H1 (cell line): ENCODE results near the gene CCDC200. TPM values are rescaled to one million over a fixed set of nuclear protein-coding genes. Genes with fewer than 3 reads are reported as not detected.
"Not testable (repeated sequence)": the region's sequence is repeated elsewhere in the genome, so short reads cannot be mapped to it uniquely, and the experiment has no call there.

Experiments
- CTCF ChIA-PET: fragments of 300-600 bp; sonication (Branson Sonifier 250); formaldehyde crosslinking; loops from one replicate; lab custom pipeline; 2021; ENCODE audit not compliant: partially characterized antibody; lab: Charles Lee
- POLR2A ChIA-PET: fragments of 300-600 bp; sonication (Branson Sonifier 250); formaldehyde crosslinking; loops from one replicate; lab custom pipeline; 2021; ENCODE audit warnings: inconsistent platforms; ENCODE audit not compliant: partially characterized antibody; lab: Charles Lee
- DNase-seq, 2 experiments: peaks; one replicate each; pipeline versions ENCODE4 v3.0.0 to v3.0.0-alpha.2; 2010 to 2022; ENCODE audit warnings: low spot score in 2 of 2, low read depth in 1 of 2, mixed read lengths in 1 of 2
- FAIRE-seq: peaks from 2 replicates; lab custom pipeline; 2011; peaks lifted over from hg19 to GRCh38; lab: Jason Lieb, UNC
- H2AFZ ChIP-seq: 2 replicates; pipeline ENCODE4 v1.8.1; 2012; ENCODE audit warnings: low read length, inconsistent platforms
- H2AK5ac ChIP-seq: 2 replicates; pipeline ENCODE4 v1.6.1; 2013; ENCODE audit warnings: low read depth, low read length
- H2BK120ac ChIP-seq: replicated peaks from 2 replicates; pipeline ENCODE3; 2013; ENCODE audit warnings: low read depth, low read length, inconsistent platforms
- H2BK12ac ChIP-seq: 2 replicates; pipeline ENCODE4 v1.6.1; 2013; ENCODE audit warnings: low read depth, low read length
- H2BK15ac ChIP-seq: 2 replicates; pipeline ENCODE4 v1.6.1; 2013; ENCODE audit warnings: low read length
- H2BK20ac ChIP-seq: 2 replicates; pipeline ENCODE4 v1.6.1; 2013; ENCODE audit warnings: low read length
- H2BK5ac ChIP-seq: 2 replicates; pipeline ENCODE4 v1.6.1; 2013; ENCODE audit warnings: low read depth, low read length
- H3K14ac ChIP-seq: 2 replicates; pipeline ENCODE4 v1.6.1; 2013; ENCODE audit warnings: inconsistent platforms; ENCODE audit not compliant: insufficient read length
- H3K18ac ChIP-seq: 2 replicates; pipeline ENCODE4 v1.6.1; 2013; ENCODE audit warnings: low read length; ENCODE audit errors: extremely low read depth
- H3K23ac ChIP-seq: 2 replicates; pipeline ENCODE4 v1.6.1; 2013; ENCODE audit warnings: inconsistent platforms; ENCODE audit not compliant: insufficient read length
- H3K23me2 ChIP-seq: 2 replicates; pipeline ENCODE4 v1.6.1; 2013; ENCODE audit warnings: low read depth, low read length
- H3K27ac ChIP-seq: 2 replicates; pipeline ENCODE4 v1.6.1; 2011; ENCODE audit warnings: low read depth, low read length, inconsistent platforms
- H3K27me3 ChIP-seq, 4 experiments: replicated peaks in 1 of 4; 1 replicate in 1 of 4; 2 replicates in 3 of 4; pipeline versions ENCODE4 v1.6.1 to v1.8.1; 2011 to 2013; ENCODE audit warnings: low read length in 3 of 4, mild to moderate bottlenecking in 3 of 4, inconsistent platforms in 2 of 4, mixed read lengths in 2 of 4, moderate library complexity in 1 of 4; ENCODE audit not compliant: control insufficient read depth in 3 of 4, insufficient read depth in 3 of 4; ENCODE audit errors: extremely low read depth in 1 of 4
- H3K36me3 ChIP-seq, 4 experiments: 2 replicates each; pipeline versions ENCODE4 v1.6.1 to v1.8.1; 2011 to 2013; ENCODE audit warnings: mild to moderate bottlenecking in 4 of 4, low read length in 3 of 4, moderate library complexity in 2 of 4, control low read depth in 1 of 4, inconsistent platforms in 1 of 4; ENCODE audit not compliant: insufficient read depth in 4 of 4, control insufficient read depth in 2 of 4
- H3K4ac ChIP-seq: replicated peaks from 2 replicates; pipeline ENCODE3; 2013; ENCODE audit warnings: low read length, low read depth, mixed read lengths, inconsistent platforms; ENCODE audit not compliant: insufficient read length
- H3K4me1 ChIP-seq, 4 experiments: replicated peaks in 1 of 4; 1 replicate in 1 of 4; 2 replicates in 3 of 4; pipeline versions ENCODE4 v1.6.1 to v1.8.1; 2011 to 2013; ENCODE audit warnings: low read length in 3 of 4, inconsistent platforms in 2 of 4, mixed read lengths in 1 of 4; ENCODE audit not compliant: insufficient read depth in 4 of 4, control insufficient read depth in 3 of 4
- H3K4me2 ChIP-seq, 2 experiments: 2 replicates each; pipeline versions ENCODE4 v1.6.1 to v1.8.1; 2011 to 2013; ENCODE audit warnings: low read depth in 2 of 2, low read length in 2 of 2, control low read depth in 1 of 2, inconsistent platforms in 1 of 2, mild to moderate bottlenecking in 1 of 2; ENCODE audit not compliant: insufficient read depth in 1 of 2
- H3K4me3 ChIP-seq, 4 experiments: fragments of 200-600, 300-600 bp in 1 of 4; sonication (generic), shearing (Covaris generic), sonication (Bioruptor Twin) in 1 of 4; 2 replicates each; pipeline versions ENCODE4 v1.5.1 to v1.8.1; 2011 to 2016; ENCODE audit warnings: low read length in 4 of 4, low read depth in 3 of 4, control low read depth in 2 of 4, inconsistent platforms in 2 of 4, mild to moderate bottlenecking in 2 of 4, mixed read lengths in 1 of 4, moderate library complexity in 1 of 4; ENCODE audit not compliant: insufficient read depth in 2 of 4; ENCODE audit errors: extremely low read depth in 1 of 4
- H3K56ac ChIP-seq: replicated peaks from 2 replicates; pipeline ENCODE3; 2013; ENCODE audit warnings: low read depth, mild to moderate bottlenecking, mixed read lengths, low read length, inconsistent platforms; ENCODE audit not compliant: insufficient read length
- H3K79me1 ChIP-seq: 2 replicates; pipeline ENCODE4 v1.6.1; 2013; ENCODE audit warnings: low read depth, low read length, control low read depth
- H3K79me2 ChIP-seq, 2 experiments: 2 replicates each; pipeline versions ENCODE4 v1.6.1 to v1.8.1; 2012 to 2013; ENCODE audit warnings: low read length in 2 of 2, mild to moderate bottlenecking in 2 of 2, inconsistent platforms in 1 of 2; ENCODE audit not compliant: insufficient read depth in 2 of 2, control insufficient read depth in 1 of 2
- H3K9ac ChIP-seq, 4 experiments: replicated peaks in 1 of 4; 1 replicate in 1 of 4; 2 replicates in 3 of 4; pipeline versions ENCODE4 v1.6.1 to v1.8.1; 2011 to 2013; ENCODE audit warnings: low read depth in 3 of 4, low read length in 3 of 4, control low read depth in 2 of 4, mild to moderate bottlenecking in 2 of 4, moderate library complexity in 2 of 4, inconsistent platforms in 1 of 4; ENCODE audit errors: extremely low read depth in 1 of 4
- H3K9me3 ChIP-seq, 2 experiments: 2 replicates each; pipeline versions ENCODE4 v1.6.1 to v1.8.1; 2012 to 2013; ENCODE audit warnings: mild to moderate bottlenecking in 2 of 2, moderate library complexity in 2 of 2, control low read depth in 1 of 2, inconsistent platforms in 1 of 2, low read depth in 1 of 2, low read length in 1 of 2, mixed read lengths in 1 of 2; ENCODE audit not compliant: insufficient read depth in 2 of 2
- H4K20me1 ChIP-seq, 2 experiments: replicated peaks in 1 of 2; 2 replicates each; pipeline versions ENCODE3 to v1.8.1; 2011 to 2013; ENCODE audit warnings: inconsistent platforms in 2 of 2, low read length in 2 of 2, mild to moderate bottlenecking in 1 of 2; ENCODE audit not compliant: insufficient read depth in 2 of 2, control insufficient read depth in 1 of 2
- H4K5ac ChIP-seq: 2 replicates; pipeline ENCODE4 v1.6.1; 2013; ENCODE audit warnings: low read length, low read depth, mixed read lengths, inconsistent platforms; ENCODE audit not compliant: insufficient read length
- H4K8ac ChIP-seq: 2 replicates; pipeline ENCODE4 v1.8.0; 2013; ENCODE audit warnings: mild to moderate bottlenecking, moderate library complexity, low read length, inconsistent platforms; ENCODE audit not compliant: insufficient read depth; ENCODE audit errors: extremely low read depth
- H4K91ac ChIP-seq: replicated peaks from 2 replicates; pipeline ENCODE3; 2013; ENCODE audit warnings: low read length, mixed read lengths, inconsistent platforms; ENCODE audit not compliant: insufficient read length
- WGBS, 2 experiments: shearing (Covaris generic) in 1 of 2; methylation state at CpG; one replicate each; pipeline versions ENCODE4 v1.1.6 to v1.1.7; 2013 to 2015; ENCODE audit warnings: low lambda C conversion rate in 2 of 2, mixed read lengths in 2 of 2, inconsistent platforms in 1 of 2, low coverage in 1 of 2, missing lambda C conversion rate in 1 of 2; ENCODE audit not compliant: insufficient replicate concordance in 2 of 2, insufficient coverage in 1 of 2, insufficient read length in 1 of 2; ENCODE audit errors: extremely low coverage in 1 of 2, missing lambda C conversion rate in 1 of 2; 5-methylcytosine and 5-hydroxymethylcytosine counted together
- polyA plus RNA-seq, 7 experiments: library from polyadenylated mRNA; depleted of rRNA in 3 of 7; stranded (reverse) in 5 of 7; unstranded in 2 of 7; fragments of >200 nt in 5 of 7; fragments of 200-250 nt in 2 of 7; gene quantifications; 1 replicate in 5 of 7; 2 replicates in 1 of 7; 4 replicates in 1 of 7; pipeline versions ENCODE4 v1.2.1 to v1.2.3, GENCODE V29; 2011 to 2013; ENCODE audit warnings: missing spikeins in 2 of 7, mixed read lengths in 2 of 7
- total RNA-seq: library from RNA; stranded (reverse); fragmentation: NEBNext Ultra II Directional; extraction: Animal tissue kit (Norgen Biotek cat#: 25700); gene quantifications from 2 replicates; pipeline ENCODE4 v1.2.1, GENCODE V29; 2021

The CCDC200 gene
- total and polyA plus RNA-seq, 2 of the 8 experiments (the other 6 are each of a cell fraction or from before 2014, with no cell fraction given): 0.11 TPM; not detected in 1

DNA sequence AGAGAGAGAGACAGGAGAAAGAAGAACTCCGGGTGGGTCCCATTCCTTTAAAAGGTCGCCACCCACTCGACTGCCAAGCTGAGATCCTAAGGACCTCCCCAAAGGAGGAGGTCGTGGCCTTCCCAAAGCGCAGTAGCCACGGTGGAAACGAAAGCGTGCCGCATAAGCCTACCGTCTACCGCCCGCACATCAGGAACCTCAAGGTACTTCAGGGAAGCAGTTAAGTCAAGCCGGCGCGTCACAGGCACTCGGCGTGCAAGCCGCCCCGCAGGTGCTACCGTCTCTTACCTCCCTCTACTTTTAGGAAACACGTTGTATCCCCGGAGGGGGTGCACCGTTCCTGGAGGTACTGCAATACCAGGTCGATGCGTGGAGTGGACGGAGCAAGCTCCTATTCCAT is 11.2 kb upstream of the CCDC200 start:
- WGBS, 2 experiments: no CpG with 5 or more reads among the region's 26 CpGs
- H2AK5ac ChIP-seq, H3K27me3 ChIP-seq, H2BK15ac ChIP-seq, H3K9ac ChIP-seq, H3K4me1 ChIP-seq, H2BK20ac ChIP-seq, H4K5ac ChIP-seq, H3K56ac ChIP-seq, H3K23ac ChIP-seq, FAIRE-seq, H3K79me1 ChIP-seq, H2BK120ac ChIP-seq, H2AFZ ChIP-seq, CTCF ChIA-PET, POLR2A ChIA-PET, H3K14ac ChIP-seq, H3K23me2 ChIP-seq, DNase-seq, H3K36me3 ChIP-seq, H3K4ac ChIP-seq, H2BK5ac ChIP-seq, H4K20me1 ChIP-seq, H3K9me3 ChIP-seq, H4K91ac ChIP-seq, H3K4me3 ChIP-seq, H2BK12ac ChIP-seq, H3K18ac ChIP-seq, H4K8ac ChIP-seq, H3K27ac ChIP-seq, H3K79me2 ChIP-seq, H3K4me2 ChIP-seq: not testable (repeated sequence)

DNA sequence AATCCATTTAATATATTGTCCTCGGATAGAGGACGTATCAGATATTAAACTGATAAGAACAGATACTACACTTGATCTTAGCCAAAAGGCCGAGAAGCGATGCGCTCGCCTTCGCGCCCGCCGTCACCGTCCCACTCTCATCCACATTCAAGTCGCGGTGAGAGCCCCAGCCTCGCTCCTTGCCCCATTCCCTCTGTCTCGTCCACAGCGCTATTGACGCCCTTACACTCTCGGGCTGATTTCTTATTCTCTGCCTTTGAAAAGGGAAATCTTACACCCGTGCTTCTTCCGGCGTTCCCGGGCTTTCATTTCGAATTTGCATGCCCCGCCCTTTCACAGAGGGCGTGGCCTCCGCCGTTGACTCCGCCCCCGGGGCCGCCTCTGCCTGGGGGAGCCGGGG is 5.5 kb upstream of the CCDC200 start, which contains the start of gene RNU2-1:
RNU2-1 (minus strand) TSS at position 101 of the 400 bp plus-strand sequence.
- H3K79me1 ChIP-seq: not testable (repeated sequence)

More for the DNA sequence above, 5.5 kb upstream of the CCDC200 start, which contains the start of gene RNU2-1:
- H2BK5ac ChIP-seq, H3K4me1 ChIP-seq, DNase-seq, H3K14ac ChIP-seq, FAIRE-seq, H2BK12ac ChIP-seq, H3K4me3 ChIP-seq, H3K23ac ChIP-seq, H3K56ac ChIP-seq, H2BK120ac ChIP-seq, H4K91ac ChIP-seq, H3K4ac ChIP-seq, H3K18ac ChIP-seq, H3K36me3 ChIP-seq, H3K79me2 ChIP-seq, H2BK20ac ChIP-seq, H3K27ac ChIP-seq, CTCF ChIA-PET, H3K4me2 ChIP-seq, H4K5ac ChIP-seq, H3K9me3 ChIP-seq, H2AK5ac ChIP-seq, H2BK15ac ChIP-seq, H3K23me2 ChIP-seq, H4K8ac ChIP-seq, H3K9ac ChIP-seq, H2AFZ ChIP-seq, H4K20me1 ChIP-seq, POLR2A ChIA-PET, H3K27me3 ChIP-seq: not testable (repeated sequence)
- no CpG with 5 or more reads among the region's 31 CpGs for WGBS, 2 experiments
